Astrocyte of the cerebellum (primary cell): Measurements from ENCODE around the gene TAGLN.

Experiments
- DNase-seq: peaks from one replicate; pipeline ENCODE4 v3.0.0-alpha.2; 2011; ENCODE audit warnings: low read depth
- H3K4me3 ChIP-seq: 2 replicates; pipeline ENCODE4 v1.5.1; 2011; ENCODE audit warnings: mild to moderate bottlenecking, low read depth, low read length, moderate library complexity
- in situ Hi-C: cut with HindIII; loops from 2 replicates; pipeline ENCODE4 v1.10.0; 2017; ENCODE audit warnings: low sequenced_read_pairs
- TF ChIP-seq, protein P1 (sequence below): IDR thresholded peaks from 2 replicates; pipeline ENCODE4 v1.5.1; 2012; ENCODE audit warnings: low read length, low read depth, moderate library complexity, mild to moderate bottlenecking; ENCODE audit errors: missing control alignments

TAGLN gene

DNA sequence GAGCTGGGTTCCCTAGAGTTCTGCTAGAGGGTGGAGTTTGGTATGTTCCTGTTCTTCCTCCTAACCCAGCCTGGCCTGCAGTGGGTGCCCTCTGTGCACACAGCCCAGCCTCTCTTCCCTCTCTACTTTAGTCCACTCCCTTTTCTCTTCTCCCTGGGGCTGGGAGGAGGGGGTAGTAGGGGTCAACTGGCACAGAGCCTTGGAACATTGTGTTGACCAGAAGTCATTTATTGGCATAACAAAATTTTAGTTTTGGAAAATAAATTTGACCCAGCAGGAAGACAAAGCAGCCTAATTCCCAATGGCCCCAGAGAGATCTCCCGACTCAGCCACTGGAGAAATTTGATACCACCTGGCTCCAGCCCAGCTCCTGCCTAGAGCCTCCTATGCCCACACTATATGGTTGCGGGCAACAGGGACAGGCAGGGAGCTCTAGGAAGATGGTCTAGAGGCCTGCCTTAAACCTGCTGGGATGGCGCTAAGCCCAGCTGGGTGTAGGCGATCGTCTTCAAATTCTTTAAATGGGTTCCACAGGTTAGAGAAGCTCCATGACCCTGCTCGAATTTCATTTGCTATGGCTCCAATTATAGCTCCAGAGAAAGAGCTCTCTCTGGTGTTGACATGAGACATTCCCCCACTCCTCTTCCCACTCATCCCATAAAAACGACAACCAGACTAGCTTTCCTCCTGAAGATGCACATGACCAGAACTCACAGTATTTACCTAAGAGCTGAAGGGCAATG is 22.8 kb downstream of the TAGLN start:
- TF ChIP-seq, protein P1, sequence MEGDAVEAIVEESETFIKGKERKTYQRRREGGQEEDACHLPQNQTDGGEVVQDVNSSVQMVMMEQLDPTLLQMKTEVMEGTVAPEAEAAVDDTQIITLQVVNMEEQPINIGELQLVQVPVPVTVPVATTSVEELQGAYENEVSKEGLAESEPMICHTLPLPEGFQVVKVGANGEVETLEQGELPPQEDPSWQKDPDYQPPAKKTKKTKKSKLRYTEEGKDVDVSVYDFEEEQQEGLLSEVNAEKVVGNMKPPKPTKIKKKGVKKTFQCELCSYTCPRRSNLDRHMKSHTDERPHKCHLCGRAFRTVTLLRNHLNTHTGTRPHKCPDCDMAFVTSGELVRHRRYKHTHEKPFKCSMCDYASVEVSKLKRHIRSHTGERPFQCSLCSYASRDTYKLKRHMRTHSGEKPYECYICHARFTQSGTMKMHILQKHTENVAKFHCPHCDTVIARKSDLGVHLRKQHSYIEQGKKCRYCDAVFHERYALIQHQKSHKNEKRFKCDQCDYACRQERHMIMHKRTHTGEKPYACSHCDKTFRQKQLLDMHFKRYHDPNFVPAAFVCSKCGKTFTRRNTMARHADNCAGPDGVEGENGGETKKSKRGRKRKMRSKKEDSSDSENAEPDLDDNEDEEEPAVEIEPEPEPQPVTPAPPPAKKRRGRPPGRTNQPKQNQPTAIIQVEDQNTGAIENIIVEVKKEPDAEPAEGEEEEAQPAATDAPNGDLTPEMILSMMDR: peak; percentile 5
- no peak for DNase-seq
- H3K4me3 ChIP-seq: no peak overlapping the region
- in situ Hi-C loops: no loop called here

DNA sequence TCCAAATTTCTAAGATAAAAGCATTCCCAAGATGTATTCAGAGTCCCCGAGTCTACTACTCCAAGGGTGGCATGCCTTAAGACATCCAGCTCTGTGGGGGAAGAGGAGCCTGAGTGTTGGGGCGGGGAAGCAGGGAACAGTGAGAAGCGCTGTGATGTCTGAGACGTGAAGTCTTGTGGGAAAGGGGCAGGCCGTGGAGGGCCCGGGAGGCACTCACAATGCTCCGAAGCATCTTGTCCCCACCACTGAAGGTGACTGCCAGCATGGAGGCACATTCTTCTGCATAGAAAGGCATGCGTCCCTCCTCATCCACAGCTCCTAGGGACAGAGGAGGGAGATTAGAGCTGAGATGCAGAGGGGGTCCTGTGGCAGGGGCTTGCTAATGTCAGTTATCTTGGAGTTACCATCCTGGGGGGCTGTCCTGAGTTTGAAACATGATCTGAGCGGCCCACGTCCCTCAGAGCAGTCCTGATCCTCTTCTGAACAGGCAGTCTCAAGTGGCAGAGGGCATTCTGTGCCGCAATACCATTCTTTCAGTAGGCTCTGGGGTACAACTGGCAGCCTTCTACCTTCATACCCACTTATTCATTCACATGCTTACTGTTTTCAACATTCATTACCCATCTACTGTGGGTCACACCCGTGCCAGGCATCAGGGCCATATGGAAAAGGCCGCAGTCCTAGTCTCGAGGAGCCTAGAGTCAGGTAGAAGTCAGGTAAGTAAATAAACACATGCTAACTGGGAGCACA is 24.0 kb downstream of the TAGLN start:
- in situ Hi-C loops: no loop called here
- TF ChIP-seq, protein P1: no peak

DNA sequence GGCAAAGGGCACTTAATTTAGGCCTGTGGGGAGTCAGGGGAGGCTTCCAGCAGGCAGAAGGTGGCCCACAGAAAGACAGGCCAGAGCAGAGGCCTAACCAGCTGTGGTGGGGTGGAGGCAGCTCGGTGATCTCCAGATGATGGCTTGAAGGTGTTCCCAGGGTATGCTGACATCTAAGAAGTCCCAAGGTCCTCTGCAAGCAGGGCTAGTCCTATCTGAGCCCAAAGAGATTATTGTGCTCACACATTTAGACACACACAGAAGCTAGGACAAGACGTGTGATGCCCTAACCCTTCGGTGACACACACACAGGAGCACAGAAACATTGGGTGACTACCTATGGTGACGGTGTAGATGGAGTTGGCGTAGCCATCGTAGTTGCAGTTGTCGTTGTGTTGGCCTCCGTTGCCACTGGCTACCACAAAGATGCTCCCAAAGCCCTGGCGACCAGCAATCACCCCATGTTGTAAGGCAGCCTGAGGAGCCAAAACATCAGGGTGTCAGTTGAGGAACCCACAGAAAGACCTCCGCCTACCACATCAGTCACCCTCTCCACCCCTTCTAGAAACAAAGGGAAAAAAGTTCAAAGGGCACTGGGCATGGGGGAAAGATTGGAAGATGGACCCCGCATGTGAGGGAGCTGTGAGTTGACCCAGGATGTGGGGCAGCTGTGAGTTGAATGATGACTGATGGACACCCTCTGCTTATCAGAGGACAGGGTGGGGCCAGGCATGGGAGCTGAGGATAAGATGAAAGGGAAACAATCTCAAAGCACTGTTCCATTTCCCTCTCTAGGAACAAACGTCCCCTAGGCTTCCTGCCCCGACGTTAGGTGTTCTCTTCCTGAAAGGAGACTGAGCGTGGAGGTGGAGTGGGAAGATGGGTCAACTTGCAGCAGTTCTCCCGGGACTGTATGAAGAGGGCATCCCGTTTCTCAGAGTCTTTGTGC is 24.8 kb downstream of the TAGLN start:
- H3K4me3 ChIP-seq: no peak overlapping the region
- no peak for DNase-seq
- in situ Hi-C loops: no loop called here
- TF ChIP-seq, protein P1: no peak

More for the DNA sequence above, 24.0 kb downstream of the TAGLN start:
- H3K4me3 ChIP-seq: no peak overlapping the region
- DNase-seq: no peak

DNA sequence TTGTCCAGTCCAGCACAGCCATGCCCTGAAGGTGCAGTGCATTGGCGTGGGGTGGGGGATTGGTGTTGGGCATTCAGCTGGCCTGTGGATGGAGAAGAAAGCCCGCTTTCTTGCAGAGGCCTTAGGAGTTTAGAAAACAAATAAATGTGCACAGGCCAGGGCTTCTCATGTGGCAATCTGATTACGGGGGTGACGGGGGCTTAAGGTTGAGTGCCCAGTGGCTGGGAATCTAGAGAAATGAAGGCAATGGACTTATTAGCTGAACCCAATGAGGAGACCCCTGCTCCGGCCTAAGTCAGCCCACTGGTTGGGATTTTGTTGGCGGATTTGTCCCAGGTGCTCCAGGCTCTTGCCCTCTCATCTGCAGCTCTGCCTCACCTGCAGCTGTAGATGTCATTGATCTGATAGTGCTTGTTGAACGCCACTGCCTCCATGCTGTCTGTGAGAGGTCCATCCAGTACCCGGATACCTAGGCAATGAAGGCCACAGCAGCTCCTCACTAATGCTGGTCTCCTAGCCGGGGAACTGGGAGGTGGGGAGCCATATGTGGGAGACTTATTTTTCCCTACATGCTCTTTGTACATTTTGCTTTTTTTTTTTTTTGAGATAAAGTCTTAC is 26.5 kb downstream of the TAGLN start:
- TF ChIP-seq, protein P1: no peak
- in situ Hi-C loops: no loop called here
- no peak for DNase-seq
- H3K4me3 ChIP-seq: no peak overlapping the region

DNA sequence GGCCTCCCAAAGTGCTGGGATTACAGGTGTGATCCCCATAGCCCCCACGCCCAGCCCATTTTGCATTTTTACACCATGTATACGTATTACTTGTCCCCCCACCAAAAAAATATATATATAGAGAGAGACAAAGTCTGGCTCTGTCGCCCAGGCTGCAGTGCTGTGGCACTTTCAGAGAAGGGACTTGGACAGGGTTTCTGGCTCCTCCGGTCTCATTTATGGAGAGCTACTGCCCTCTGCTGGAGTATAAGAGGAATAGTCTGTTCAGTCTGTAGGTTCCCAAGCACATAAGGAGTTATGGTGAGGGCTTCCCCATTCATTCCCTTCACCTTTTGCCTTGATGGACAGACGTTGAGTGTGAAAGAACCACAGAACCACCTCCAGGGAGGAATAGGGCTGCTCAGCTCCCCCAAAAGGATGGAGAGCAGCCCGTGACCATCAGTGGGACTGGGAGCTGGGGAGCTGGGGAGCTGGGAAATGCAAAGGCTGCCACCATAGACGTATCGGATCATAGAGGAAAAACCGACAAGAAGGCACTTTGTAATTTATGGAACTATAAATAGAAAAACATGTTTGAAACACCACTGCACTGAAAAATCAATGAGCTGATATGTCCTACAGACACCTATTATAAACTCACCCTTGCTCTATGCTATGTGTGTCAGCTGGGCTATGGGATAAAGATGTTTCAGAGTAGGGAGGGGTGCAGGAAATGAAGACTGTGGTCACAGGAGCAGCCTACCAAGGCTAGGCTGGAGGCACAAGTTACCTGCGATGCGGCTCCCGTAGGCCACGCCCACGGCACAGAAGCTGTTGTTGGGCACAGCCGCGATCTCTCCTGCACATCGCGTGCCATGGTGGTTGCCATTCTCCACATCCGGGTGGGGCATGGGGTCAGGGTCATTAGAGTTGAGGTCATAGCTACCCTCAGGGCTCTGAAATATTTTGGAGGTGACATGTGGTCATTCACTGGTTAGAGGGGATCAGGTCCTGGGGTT is 27.5 kb downstream of the TAGLN start:
- peak; percentile 64 for DNase-seq
- TF ChIP-seq, protein P1: peak; percentile 77
- no peak overlapping the region for H3K4me3 ChIP-seq
- in situ Hi-C loops: no loop called here
